GM18951 (cell line): ENCODE data around the gene UGT1A3.
"Not testable (repeated sequence)": the region's sequence is repeated elsewhere in the genome, so short reads cannot be mapped to it uniquely, and the experiment has no call there.

Experiments used
- POLR2A ChIP-seq: IDR thresholded peaks from 4 replicates; pipeline ENCODE4 v1.6.1; 2011; ENCODE audit warnings: mild to moderate bottlenecking; ENCODE audit not compliant: insufficient read length, insufficient read depth; ENCODE audit errors: extremely low read depth
- in situ Hi-C: fragments of 300-500 bp; cut with MboI; formaldehyde crosslinking; loops from one replicate; pipeline ENCODE4 v1.12.0; 2022; ENCODE audit warnings: low sequenced_read_pairs, mixed read lengths, inconsistent platforms; ENCODE audit not compliant: unreplicated experiment

The UGT1A3 gene

DNA sequence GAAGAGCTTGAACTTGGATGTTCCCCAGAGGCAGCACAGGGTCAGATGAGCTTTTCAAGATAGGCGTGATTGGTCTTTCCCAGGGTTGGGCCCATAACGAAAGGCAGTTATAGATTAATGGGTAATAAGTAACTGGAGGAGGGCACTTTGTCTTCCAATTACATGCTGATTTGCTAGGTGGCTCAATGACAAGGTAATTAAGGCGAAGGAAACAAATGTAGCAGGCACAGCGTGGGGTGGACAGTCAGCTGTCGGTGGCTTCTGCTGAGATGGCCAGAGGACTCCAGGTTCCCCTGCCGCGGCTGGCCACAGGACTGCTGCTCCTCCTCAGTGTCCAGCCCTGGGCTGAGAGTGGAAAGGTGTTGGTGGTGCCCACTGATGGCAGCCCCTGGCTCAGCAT is 10.3 kb upstream of the UGT1A3 start, which contains the start of gene UGT1A4:
Gene UGT1A4, plus strand, starts transcription at position 185 of the 400 bp plus-strand sequence. Its CDS starts 85 bp downstream, at position 270.
- in situ Hi-C loops, result no loop called here
- TF ChIP-seq POLR2A, result no peak

DNA sequence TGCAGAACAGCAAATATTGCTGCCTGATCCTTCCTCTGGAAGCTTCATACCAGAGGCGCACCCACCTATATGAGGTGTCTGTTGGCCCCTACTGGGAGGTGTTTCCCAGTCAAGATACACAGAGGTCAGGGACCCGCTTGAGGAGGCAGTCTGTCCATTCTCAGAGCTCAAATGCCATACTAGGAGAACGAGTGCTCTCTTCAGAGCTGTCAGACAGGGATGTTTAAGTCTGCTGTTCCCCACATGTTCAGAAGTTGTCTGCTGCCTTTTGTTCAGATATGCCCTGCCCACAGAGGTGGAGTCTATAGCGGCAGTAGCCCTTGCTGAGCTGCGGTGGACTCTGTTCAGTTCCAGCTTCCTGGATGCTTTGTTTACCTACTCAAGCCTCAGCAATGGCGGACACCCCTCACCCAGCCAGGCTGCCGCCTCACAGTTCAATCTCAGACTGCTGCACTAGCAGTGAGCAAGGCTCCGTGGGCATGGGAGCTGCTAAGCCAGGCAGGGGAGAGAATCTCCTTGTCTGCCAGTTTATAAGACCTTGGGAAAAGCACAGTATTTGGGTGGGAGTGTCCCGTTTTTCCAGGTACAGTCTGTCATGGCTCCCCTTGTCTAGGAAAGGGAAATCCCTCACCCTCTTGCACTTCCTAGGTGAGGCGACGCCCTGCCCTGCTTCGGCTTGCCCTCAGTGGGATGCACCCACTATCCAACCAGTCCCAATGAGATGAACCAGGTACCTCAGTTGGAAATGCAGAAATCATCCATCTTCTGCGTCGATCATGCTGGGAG is 8.2 kb downstream of the UGT1A3 start:
- in situ Hi-C loops, result not testable (repeated sequence)

GRCh38 chr2:233740870-233741269 is 12.0 kb downstream of the UGT1A3 start:
- in situ Hi-C loops, result no loop called here
- no peak for TF ChIP-seq POLR2A

DNA sequence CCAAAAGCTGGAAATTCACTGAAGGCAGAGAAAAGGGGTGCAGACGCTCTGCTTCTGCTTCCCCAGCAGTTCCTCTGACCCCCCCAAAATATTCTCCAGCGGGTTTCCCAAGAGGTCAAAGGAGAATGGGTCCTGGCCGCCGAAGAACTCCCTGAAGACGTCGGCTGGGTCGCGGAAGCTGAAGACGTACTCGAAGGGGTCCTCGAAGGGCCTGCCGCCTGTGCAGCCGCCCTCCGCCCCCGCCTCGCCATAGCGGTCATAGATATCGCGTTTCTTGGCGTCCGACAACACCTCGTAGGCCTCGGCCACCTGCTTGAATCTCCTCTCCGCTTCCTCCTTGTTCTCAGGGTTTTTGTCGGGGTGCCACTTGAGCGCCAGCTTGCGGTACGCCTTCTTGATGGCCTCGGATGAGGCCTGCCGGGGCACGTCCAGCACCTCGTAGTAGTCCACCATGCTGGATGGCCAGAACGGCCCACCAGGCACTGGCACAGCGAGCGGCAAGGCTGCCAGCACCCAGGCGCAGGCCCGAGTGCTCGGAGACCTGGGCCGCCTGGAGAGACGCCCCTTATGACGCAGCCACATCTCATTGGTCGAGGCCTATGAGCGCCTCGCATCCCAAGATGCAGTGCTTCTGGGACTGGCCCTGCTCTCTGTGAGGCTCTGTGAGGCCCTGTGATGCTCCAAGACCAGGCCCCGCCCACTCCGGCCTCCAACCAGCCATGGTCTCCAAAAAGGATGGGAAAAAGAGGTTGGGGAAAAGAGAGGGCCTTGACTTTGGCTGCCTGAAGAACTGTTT is 14.8 kb downstream of the UGT1A3 start:
- in situ Hi-C loops, result no loop called here
- no peak for TF ChIP-seq POLR2A

DNA sequence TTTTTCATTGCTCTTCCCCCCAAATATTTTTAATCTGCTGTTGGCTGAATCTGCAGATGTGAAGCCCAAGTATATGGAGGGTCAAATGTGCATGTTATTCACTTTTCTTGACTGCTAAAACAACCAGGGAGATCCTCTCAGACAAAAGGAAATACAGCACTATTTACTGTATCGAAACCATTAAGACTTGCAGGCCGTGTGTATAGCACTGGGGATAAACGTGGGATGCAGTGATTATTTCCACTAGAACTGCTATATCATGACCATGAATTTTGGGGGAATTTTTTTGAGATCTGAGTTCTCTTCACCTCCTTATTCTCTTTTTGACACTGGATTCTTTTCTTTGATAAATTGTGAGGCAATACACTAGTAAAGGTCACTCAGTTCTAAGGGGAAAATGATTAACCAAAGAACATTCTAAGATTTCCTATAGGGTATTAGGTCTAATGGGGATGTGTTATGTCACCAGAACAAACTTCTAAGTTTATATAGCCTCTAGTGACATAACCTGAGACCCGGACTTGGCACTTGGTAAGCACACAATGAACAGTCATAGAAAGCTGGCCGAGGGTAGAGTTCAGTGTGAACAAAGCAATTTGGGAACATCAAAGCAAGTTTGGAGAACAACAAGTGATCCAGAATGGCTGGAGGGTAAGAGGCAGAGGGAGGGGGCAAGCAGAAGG is 16.4 kb downstream of the UGT1A3 start:
- no peak for TF ChIP-seq POLR2A
- in situ Hi-C loops, result no loop called here

DNA sequence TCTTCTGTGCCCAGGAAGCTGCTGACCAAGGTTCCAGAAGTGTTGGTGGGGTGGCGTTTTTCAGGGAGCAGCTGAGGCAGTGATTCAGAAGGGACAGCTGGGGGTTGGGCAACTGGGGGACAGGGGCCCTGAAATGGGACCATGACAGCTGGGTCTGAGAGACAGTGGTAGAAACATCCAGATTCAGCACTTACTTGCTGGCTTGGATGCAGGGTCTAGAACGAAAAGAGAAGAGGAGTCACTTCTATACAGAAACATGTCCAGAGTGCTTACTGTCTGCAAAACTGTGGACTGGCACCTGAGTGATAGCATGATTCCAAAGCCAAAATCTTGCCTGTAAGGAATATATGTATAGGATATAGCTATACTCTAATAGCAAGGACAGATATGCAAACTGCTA is 17.0 kb downstream of the UGT1A3 start:
- in situ Hi-C loops, result not testable (repeated sequence)

GRCh38 chr2:233746475-233747282 is 17.8 kb downstream of the UGT1A3 start:
- in situ Hi-C loops, result no loop called here
- TF ChIP-seq POLR2A, result no peak

DNA sequence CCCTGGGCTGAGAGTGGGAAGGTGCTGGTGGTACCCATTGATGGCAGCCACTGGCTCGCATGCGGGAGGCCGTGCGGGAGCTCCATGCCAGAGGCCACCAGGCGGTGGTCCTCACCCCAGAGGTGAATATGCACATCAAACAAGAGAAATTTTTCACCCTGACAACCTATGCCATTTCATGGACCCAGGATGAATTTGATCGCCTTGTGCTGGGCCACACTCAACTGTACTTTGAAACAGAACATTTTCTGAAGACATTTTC is 18.4 kb downstream of the UGT1A3 start:
- in situ Hi-C loops, result no loop called here
- no peak for TF ChIP-seq POLR2A

DNA sequence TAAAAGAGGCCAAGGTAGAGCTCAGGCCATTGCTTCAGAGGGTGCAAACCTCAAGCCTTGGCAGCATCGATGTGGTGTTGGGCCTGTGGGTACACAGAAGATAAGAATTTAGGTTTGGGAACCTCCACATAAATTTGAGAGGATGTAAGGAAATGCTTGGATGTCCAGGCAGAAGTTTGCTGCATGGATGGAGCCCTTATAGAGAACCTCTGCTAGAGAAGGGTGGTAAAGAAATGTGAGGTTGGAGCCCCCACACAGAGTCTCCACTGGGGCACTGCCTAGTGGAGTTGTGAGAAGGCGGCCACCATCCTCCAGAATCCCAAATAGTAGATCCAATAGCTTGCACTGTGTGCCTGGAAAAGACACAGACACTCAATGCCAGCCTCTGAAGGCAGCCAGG is 21.8 kb downstream of the UGT1A3 start:
- in situ Hi-C loops, result not testable (repeated sequence)

- in situ Hi-C loops, result not testable (repeated sequence)
Measured at GRCh38 chr2:233751212-233752009, 22.6 kb downstream of the UGT1A3 start.

DNA sequence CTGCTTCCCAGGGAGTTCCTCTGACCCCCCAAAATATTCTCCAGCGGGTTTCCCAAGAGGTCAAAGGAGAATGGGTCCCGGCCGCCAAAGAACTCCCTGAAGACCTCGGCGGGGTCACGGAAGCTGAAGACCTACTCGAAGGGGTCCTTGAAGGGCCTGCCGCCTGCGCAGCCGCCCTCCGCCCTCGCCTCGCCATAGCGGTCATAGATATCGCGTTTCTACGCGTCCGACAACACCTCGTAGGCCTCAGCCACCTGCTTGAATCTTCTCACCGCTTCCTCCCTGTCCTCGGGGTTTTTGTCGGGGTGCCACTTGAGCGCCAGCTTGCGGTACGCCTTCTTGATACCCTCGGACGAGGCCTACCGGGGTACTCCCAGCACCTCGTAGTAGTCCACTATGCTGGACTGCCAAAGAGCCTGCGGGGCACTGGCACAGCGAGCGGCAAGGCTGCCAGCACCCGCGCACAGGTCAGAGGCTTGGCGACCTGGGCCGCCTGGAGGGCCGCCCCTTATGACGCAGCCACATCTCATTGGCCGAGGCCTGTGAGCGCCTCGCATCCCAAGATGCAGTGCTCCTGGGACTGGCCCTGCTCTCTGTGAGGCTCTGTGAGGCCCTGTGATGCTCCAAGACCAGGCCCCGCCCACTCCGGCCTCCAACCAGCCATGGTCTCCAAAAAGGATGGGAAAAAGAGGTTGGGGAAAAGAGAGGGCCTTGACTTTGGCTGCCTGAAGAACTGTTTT is 26.2 kb downstream of the UGT1A3 start:
- no peak for TF ChIP-seq POLR2A
- in situ Hi-C loops, result no loop called here

GRCh38 chr2:233756429-233757081 is 27.7 kb downstream of the UGT1A3 start:
- in situ Hi-C loops, result no loop called here
- TF ChIP-seq POLR2A, result no peak
